OCI-LY3 (cell line): ENCODE data around the gene ACER2.

Source experiments
- H2AFZ ChIP-seq: fragments of 200-600, 300-600 bp; shearing (Covaris generic); 2 replicates; pipeline ENCODE4 v1.6.0; 2014; ENCODE audit warnings: antibody characterized with exemption, low read depth, low read length
- H3K27ac ChIP-seq: fragments of 200-600, 300-600 bp; sonication (generic); 2 replicates; pipeline ENCODE4 v1.5.1; 2014; ENCODE audit warnings: mild to moderate bottlenecking, low read length, moderate library complexity, mixed read lengths
- H3K27me3 ChIP-seq: fragments of 200-600, 300-600 bp; sonication (generic); 2 replicates; pipeline ENCODE4 v1.6.1; 2014; ENCODE audit warnings: low read depth, low read length, mixed read lengths
- H3K36me3 ChIP-seq: fragments of 200-600, 300-600 bp; sonication (generic); replicated peaks from 2 replicates; pipeline ENCODE3; 2014; ENCODE audit warnings: low read depth, low read length, mixed read lengths
- H3K4me1 ChIP-seq: fragments of 300-600, 200-600 bp; sonication (generic); 2 replicates; pipeline ENCODE4 v1.6.1; 2014; ENCODE audit warnings: low read length, mixed read lengths
- H3K4me2 ChIP-seq: fragments of 200-600, 300-600 bp; sonication (generic); 2 replicates; pipeline ENCODE4 v1.6.1; 2014; ENCODE audit warnings: low read length, mixed read lengths
- H3K4me3 ChIP-seq: fragments of 300-600, 200-600 bp; sonication (generic); 2 replicates; pipeline ENCODE4 v1.5.1; 2014; ENCODE audit warnings: antibody characterized with exemption, mild to moderate bottlenecking, low read length, moderate library complexity
- H3K79me2 ChIP-seq: fragments of 300-600, 200-600 bp; shearing (Covaris generic); 2 replicates; pipeline ENCODE4 v1.6.1; 2014; ENCODE audit warnings: mild to moderate bottlenecking, low read length, mixed read lengths
- H3K9ac ChIP-seq: fragments of 300-600, 200-600 bp; shearing (Covaris generic); 2 replicates; pipeline ENCODE4 v1.6.0; 2014; ENCODE audit warnings: mild to moderate bottlenecking, low read length, moderate library complexity
- H3K9me3 ChIP-seq: fragments of 200-600, 300-600 bp; shearing (Covaris generic); 2 replicates; pipeline ENCODE4 v1.6.1; 2014; ENCODE audit warnings: low read length, mixed read lengths; ENCODE audit not compliant: insufficient read depth
- H4K20me1 ChIP-seq: fragments of 200-600, 300-600 bp; sonication (generic); 2 replicates; pipeline ENCODE4 v1.6.1; 2016; ENCODE audit warnings: low read length, mixed read lengths; ENCODE audit not compliant: insufficient read depth
- CTCF ChIP-seq: fragments of 200-600, 300-600 bp; sonication (generic); IDR thresholded peaks from 2 replicates; pipeline ENCODE4 v1.5.1; 2014; ENCODE audit warnings: antibody characterized with exemption, low read length, low read depth
- EZH2phosphoT487 ChIP-seq: fragments of 200-600 bp; shearing (Covaris generic); IDR thresholded peaks from 2 replicates; pipeline ENCODE4 v1.6.1; 2018; ENCODE audit warnings: antibody characterized with exemption, mixed run types, low read depth

Gene ACER2

GRCh38 chr9:19464764-19465585, 56.2 kb downstream of the ACER2 start:
- Histone ChIP-seq H3K36me3 (no peaks in the 10 kb centered on the region), H4K20me1 (no peaks in the 10 kb centered on the region), H3K9ac (peak overlapping the region; percentile 39), H2AFZ (peak overlapping the region; percentile 73), H3K4me2 (peak overlapping the region; percentile 67), H3K9me3 (no peaks in the 10 kb centered on the region), H3K4me1 (peaks cover 5% of the 10 kb centered on the region), H3K4me3 (peak overlapping the region; percentile 83), H3K27me3 (no peaks in the 10 kb centered on the region), H3K79me2 (no peaks in the 10 kb centered on the region), H3K27ac (no peak overlapping the region)
- TF ChIP-seq EZH2phosphoT487 (no peak), CTCF (peak; percentile 85)

GRCh38 chr9:19465586-19466279, 56.9 kb downstream of the ACER2 start:
- Histone ChIP-seq H3K27me3 (no peaks in the 10 kb centered on the region), H3K9ac (no peak overlapping the region), H3K4me1 (peaks cover 5% of the 10 kb centered on the region), H3K27ac (no peak overlapping the region), H3K79me2 (no peaks in the 10 kb centered on the region), H4K20me1 (no peaks in the 10 kb centered on the region), H3K4me2 (peak overlapping the region; percentile 67; the same call in 1 of the 2 replicates), H3K36me3 (no peaks in the 10 kb centered on the region), H3K4me3 (peak overlapping the region; percentile 83; the same call in 1 of the 2 replicates), H3K9me3 (no peaks in the 10 kb centered on the region), H2AFZ (no peak overlapping the region; the same call in 1 of the 2 replicates)
- TF ChIP-seq CTCF (no peak), EZH2phosphoT487 (no peak)

DNA sequence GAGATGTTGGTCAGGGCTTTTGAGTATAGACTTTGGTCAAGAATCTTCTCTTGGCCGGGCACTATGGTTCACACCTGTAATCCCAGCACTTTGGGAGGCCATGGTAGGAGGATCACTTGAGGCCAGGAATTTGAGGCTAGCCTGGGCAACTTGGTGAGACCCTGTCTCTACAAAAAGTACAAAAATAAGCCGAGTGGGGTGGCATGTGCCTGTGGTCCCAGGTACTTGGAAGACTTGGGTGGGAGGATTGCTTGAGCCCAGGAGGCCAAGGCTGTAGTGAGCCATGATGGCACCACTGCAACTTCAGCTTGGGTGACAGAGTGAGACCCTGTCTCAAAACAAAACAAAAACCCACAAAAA, 57.5 kb downstream of the ACER2 start:
- Histone ChIP-seq H4K20me1 (no peaks in the 10 kb centered on the region), H3K27ac (no peak overlapping the region), H3K79me2 (no peaks in the 10 kb centered on the region), H3K9me3 (no peaks in the 10 kb centered on the region), H3K4me1 (peaks cover 5% of the 10 kb centered on the region), H2AFZ (no peak overlapping the region), H3K27me3 (no peaks in the 10 kb centered on the region), H3K4me3 (no peak overlapping the region), H3K4me2 (no peak overlapping the region), H3K9ac (no peak overlapping the region), H3K36me3 (no peaks in the 10 kb centered on the region)
- TF ChIP-seq CTCF (no peak), EZH2phosphoT487 (no peak)

DNA sequence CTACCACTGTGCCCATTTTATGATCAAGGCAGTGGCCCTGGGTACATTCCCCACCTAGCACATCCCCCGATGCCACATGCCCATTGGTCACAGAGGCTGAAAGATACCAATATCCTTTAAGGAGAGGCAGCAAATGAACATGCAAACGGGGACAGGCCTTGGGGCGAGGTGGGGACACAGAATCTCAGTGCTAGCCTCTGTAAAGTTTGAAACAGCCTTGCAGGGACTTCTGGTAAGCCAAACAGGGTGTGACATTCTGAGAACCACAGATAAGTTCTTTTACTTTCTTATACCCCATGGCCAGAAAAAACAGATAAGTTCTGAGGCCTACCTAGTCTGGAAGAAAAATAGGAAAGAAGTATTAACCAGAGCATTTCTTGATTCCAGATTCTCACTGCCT, 60.5 kb downstream of the ACER2 start:
- Histone ChIP-seq H3K4me2 (no peak overlapping the region), H2AFZ (no peak overlapping the region), H3K27me3 (no peaks in the 10 kb centered on the region), H3K4me1 (peaks cover 16% of the 10 kb centered on the region), H3K9me3 (no peaks in the 10 kb centered on the region), H3K27ac (no peak overlapping the region), H3K4me3 (no peak overlapping the region), H3K36me3 (no peaks in the 10 kb centered on the region), H4K20me1 (no peaks in the 10 kb centered on the region), H3K79me2 (no peaks in the 10 kb centered on the region), H3K9ac (no peak overlapping the region)
- no peak for TF ChIP-seq CTCF
- TF ChIP-seq EZH2phosphoT487, result no peak
